DND-41 (cell line): Measurements from ENCODE around the gene KLRC1.
"Not testable (repeated sequence)": the region's sequence is repeated elsewhere in the genome, so short reads cannot be mapped to it uniquely, and the experiment has no call there.

ENCODE experiments used
- ATAC-seq: fragments of 200-7000 bp; cut with Tn5 transposase; 3 replicates; pipeline ENCODE4 v1.9.1; 2021; ENCODE audit warnings: low read depth; ENCODE audit not compliant: insufficient read depth
- DNase-seq: peaks from one replicate; pipeline ENCODE4 v3.0.0-alpha.2; 2020
- H2AFZ ChIP-seq: 2 replicates; pipeline ENCODE4 v1.6.0; 2012; ENCODE audit warnings: low read depth, low read length
- H3K27ac ChIP-seq: 2 replicates; pipeline ENCODE4 v1.5.1; 2012; ENCODE audit warnings: low read length, inconsistent platforms
- H3K27me3 ChIP-seq: fragments of 200-600 bp; sonication (generic); 2 replicates; pipeline ENCODE4 v1.6.0; 2012; ENCODE audit warnings: low read length, mild to moderate bottlenecking, inconsistent platforms; ENCODE audit not compliant: insufficient read depth, poor library complexity
- H3K36me3 ChIP-seq: 2 replicates; pipeline ENCODE4 v1.5.1; 2012; ENCODE audit warnings: low read length, inconsistent platforms; ENCODE audit not compliant: insufficient read depth
- H3K4me1 ChIP-seq: 2 replicates; pipeline ENCODE4 v1.5.1; 2012; ENCODE audit warnings: mild to moderate bottlenecking, low read length; ENCODE audit not compliant: insufficient read depth
- H3K4me2 ChIP-seq: 2 replicates; pipeline ENCODE4 v1.6.0; 2012; ENCODE audit warnings: mild to moderate bottlenecking, moderate library complexity, low read length, inconsistent platforms; ENCODE audit not compliant: insufficient read depth
- H3K4me3 ChIP-seq, 2 experiments: fragments of 200-600 bp in 1 of 2; shearing (Covaris generic) in 1 of 2; 2 replicates each; pipeline ENCODE4 v1.5.1; 2012 to 2016; ENCODE audit warnings: inconsistent platforms in 2 of 2, low read length in 2 of 2, mild to moderate bottlenecking in 2 of 2, low read depth in 1 of 2, moderate library complexity in 1 of 2
- H3K79me2 ChIP-seq: 2 replicates; pipeline ENCODE4 v1.6.0; 2012; ENCODE audit warnings: low read length, inconsistent platforms; ENCODE audit not compliant: insufficient read depth
- H3K9ac ChIP-seq: 2 replicates; pipeline ENCODE4 v1.6.0; 2012; ENCODE audit warnings: low read depth, mild to moderate bottlenecking, inconsistent platforms, low read length, moderate library complexity
- H3K9me3 ChIP-seq: 2 replicates; pipeline ENCODE4 v1.5.1; 2012; ENCODE audit warnings: low read length, moderate library complexity, mild to moderate bottlenecking, inconsistent platforms; ENCODE audit not compliant: insufficient read depth, severe bottlenecking
- H4K20me1 ChIP-seq: 2 replicates; pipeline ENCODE4 v1.6.0; 2012; ENCODE audit warnings: low read length; ENCODE audit not compliant: insufficient read depth
- EZH2 ChIP-seq: IDR thresholded peaks from 3 replicates; pipeline ENCODE4 v1.6.1; 2012; ENCODE audit warnings: borderline replicate concordance, low read depth, mild to moderate bottlenecking, moderate library complexity, low read length, inconsistent platforms; ENCODE audit not compliant: severe bottlenecking
- TF ChIP-seq, protein P1 (sequence below): IDR thresholded peaks from 2 replicates; pipeline ENCODE4 v1.5.1; 2012; ENCODE audit warnings: borderline replicate concordance, low read length, moderate library complexity, mild to moderate bottlenecking; ENCODE audit not compliant: poor library complexity, severe bottlenecking; ENCODE audit errors: extremely low read depth

KLRC1 gene

DNA sequence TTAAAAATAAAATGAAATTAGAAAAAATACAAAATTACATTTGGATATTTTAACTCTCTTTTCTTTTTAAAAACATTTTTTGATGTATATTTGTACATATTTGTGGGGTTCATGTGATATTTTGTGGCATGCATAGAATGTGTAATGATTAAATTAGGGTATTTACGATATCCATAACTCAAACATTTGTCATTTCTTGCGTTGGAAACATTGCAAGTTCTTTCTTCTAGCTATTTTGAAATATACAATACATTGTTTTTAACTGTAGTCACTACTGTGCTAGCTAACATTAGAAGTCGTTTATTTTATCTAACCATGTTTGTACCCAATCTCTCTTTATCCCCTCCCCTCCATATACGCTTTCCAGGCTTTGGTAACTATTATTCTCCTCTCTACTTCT is 38.6 kb upstream of the KLRC1 start:
- H3K4me2 ChIP-seq, result no peak overlapping the region
- no peaks in the 10 kb centered on the region for H3K79me2 ChIP-seq
- no peaks in the 10 kb centered on the region for H3K36me3 ChIP-seq
- DNase-seq (no peak), ATAC-seq (no peak)
- H3K4me3 ChIP-seq, result no peak overlapping the region
- peaks cover 4% of the 10 kb centered on the region for H3K27me3 ChIP-seq
- no peak overlapping the region for H3K27ac ChIP-seq
- TF ChIP-seq EZH2, result no peak
- TF ChIP-seq, protein P1, sequence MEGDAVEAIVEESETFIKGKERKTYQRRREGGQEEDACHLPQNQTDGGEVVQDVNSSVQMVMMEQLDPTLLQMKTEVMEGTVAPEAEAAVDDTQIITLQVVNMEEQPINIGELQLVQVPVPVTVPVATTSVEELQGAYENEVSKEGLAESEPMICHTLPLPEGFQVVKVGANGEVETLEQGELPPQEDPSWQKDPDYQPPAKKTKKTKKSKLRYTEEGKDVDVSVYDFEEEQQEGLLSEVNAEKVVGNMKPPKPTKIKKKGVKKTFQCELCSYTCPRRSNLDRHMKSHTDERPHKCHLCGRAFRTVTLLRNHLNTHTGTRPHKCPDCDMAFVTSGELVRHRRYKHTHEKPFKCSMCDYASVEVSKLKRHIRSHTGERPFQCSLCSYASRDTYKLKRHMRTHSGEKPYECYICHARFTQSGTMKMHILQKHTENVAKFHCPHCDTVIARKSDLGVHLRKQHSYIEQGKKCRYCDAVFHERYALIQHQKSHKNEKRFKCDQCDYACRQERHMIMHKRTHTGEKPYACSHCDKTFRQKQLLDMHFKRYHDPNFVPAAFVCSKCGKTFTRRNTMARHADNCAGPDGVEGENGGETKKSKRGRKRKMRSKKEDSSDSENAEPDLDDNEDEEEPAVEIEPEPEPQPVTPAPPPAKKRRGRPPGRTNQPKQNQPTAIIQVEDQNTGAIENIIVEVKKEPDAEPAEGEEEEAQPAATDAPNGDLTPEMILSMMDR, result no peak
- H3K4me1 ChIP-seq, result no peaks in the 10 kb centered on the region
- H3K9me3 ChIP-seq, result no peaks in the 10 kb centered on the region
- H4K20me1 ChIP-seq, result no peaks in the 10 kb centered on the region
- no peak overlapping the region for H3K9ac ChIP-seq
- no peak overlapping the region for H2AFZ ChIP-seq

DNA sequence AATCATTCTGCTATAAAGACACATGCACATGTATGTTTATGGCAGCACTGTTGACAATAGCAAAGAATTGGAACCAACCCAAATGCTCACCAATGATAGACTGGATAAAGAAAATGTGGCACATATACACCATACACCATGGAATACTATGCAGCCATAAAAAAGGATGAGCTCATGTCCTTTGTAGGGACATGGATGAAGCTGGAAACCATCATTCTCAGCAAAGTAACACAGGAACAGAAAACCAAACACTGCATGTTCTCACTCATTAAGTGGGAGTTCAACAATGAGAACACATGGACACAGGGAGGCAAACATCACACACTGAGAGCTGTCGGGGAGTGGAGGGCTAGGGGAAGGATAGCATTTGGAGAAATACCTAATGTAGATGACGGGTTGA is 34.2 kb upstream of the KLRC1 start:
- H3K9me3 ChIP-seq, H3K79me2 ChIP-seq, H3K27ac ChIP-seq, H3K4me1 ChIP-seq, H3K4me2 ChIP-seq, H3K4me3 ChIP-seq, H4K20me1 ChIP-seq, H3K27me3 ChIP-seq, H3K36me3 ChIP-seq, H2AFZ ChIP-seq, DNase-seq, H3K9ac ChIP-seq, ATAC-seq: not testable (repeated sequence)

DNA sequence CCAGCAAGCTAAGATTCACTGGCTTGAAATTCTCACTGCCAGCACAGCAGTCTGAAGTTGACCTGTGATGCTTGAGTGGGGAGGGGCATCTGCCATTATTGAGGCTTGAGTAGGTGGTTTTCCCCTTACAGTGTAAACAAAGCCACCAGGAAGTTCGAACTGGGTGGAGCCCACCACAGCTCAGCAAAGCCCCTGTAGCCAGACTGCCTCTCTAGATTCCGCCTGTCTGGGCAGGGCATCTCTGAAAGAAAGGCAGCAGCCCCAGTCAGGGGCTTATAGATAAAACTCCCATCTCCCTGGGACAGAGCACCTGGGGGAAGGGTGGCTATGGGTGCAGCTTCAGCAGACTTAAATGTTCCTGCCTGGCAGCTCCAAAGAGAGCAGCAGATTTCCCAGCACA is 28.7 kb upstream of the KLRC1 start:
- not testable (repeated sequence) for H2AFZ ChIP-seq

DNA sequence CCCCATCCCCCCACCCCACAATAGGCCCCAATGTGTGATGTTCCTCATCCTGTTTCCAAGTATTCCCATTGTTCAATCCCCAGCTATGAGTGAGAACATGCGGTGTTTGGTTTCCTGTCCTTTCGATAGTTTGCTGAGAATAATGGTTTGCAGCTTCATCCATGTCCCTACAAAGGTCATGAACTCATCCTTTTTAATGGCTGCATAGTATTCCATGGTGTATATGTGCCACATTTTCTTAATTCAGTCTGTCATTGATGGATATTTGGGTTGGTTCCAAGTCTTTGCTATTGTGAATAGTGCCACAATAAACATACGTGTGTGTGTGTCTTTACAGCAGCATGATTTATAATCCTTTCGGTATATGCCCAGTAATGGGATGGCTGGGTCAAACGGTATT is 19.6 kb upstream of the KLRC1 start:
- H3K9ac ChIP-seq, H3K36me3 ChIP-seq, H2AFZ ChIP-seq, H3K4me1 ChIP-seq, ATAC-seq, H3K27me3 ChIP-seq, H4K20me1 ChIP-seq, H3K79me2 ChIP-seq, H3K4me2 ChIP-seq, DNase-seq, H3K4me3 ChIP-seq, H3K9me3 ChIP-seq, H3K27ac ChIP-seq: not testable (repeated sequence)

More for the DNA sequence above, 28.7 kb upstream of the KLRC1 start:
- H4K20me1 ChIP-seq, H3K4me2 ChIP-seq, H3K27me3 ChIP-seq, H3K36me3 ChIP-seq, H3K79me2 ChIP-seq, H3K27ac ChIP-seq, ATAC-seq, H3K9ac ChIP-seq, H3K9me3 ChIP-seq, H3K4me1 ChIP-seq, H3K4me3 ChIP-seq: not testable (repeated sequence)
- DNase-seq, result peak; percentile 8

DNA sequence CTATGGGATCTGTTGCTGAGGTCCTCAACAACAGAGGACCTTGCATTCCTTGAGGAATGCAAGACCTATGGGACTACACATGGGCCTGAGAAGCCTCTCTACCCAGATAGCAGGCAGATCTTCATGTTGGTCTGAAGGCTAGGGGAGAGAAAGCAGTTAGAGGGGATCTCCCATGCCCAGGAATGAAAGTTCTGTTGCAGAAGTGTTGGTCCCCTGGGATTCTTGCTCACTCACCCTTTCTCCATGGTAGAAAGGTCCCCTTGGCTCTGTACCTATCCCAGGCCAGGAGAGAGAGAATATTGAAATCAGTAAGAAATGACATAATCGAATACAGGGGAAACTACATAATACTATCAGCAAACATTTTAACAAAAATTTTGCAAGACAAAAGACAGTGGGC is 16.5 kb upstream of the KLRC1 start:
- Histone ChIP-seq H4K20me1 (no peaks in the 10 kb centered on the region), H3K79me2 (no peaks in the 10 kb centered on the region), H3K4me2 (no peak overlapping the region), H3K9me3 (no peaks in the 10 kb centered on the region), H2AFZ (no peak overlapping the region), H3K27me3 (no peaks in the 10 kb centered on the region), H3K36me3 (no peaks in the 10 kb centered on the region), H3K4me3 (no peak overlapping the region), H3K27ac (no peak overlapping the region), H3K4me1 (no peaks in the 10 kb centered on the region), H3K9ac (no peak overlapping the region)
- DNase-seq (no peak), ATAC-seq (no peak)
- TF ChIP-seq EZH2, result no peak
- TF ChIP-seq, protein P1, result no peak
